Measurements from ENCODE around the gene PAEP. TPM values are rescaled to one million over a fixed set of nuclear protein-coding genes. Genes with fewer than 3 reads are reported as not detected.

PAEP gene
- total and polyA plus RNA-seq, 8 donors = not detected

- TF ChIP-seq POLR2AphosphoS5 (IDR thresholded peaks at IDR 0.05) (no peak), POLR2A (IDR thresholded peaks at IDR 0.05) (no peak), CTCF (IDR thresholded peaks at IDR 0.05) (no peak), EP300 (IDR thresholded peaks at IDR 0.05) (no peak)
- Histone ChIP-seq H3K27ac (no peak overlapping the region), H3K9me3 (no peaks in the 10 kb centered on the region), H3K27me3 (peaks cover 0 to 49% (median 0%) of the 10 kb centered on the region in 3 donors), H3K36me3 (no peaks in the 10 kb centered on the region), H3K4me1 (no peaks in the 10 kb centered on the region), H3K4me3 (no peak overlapping the region)
- 71 to 79% (median 74%) methylated on average over 12 to 13 of the region's 13 CpGs for WGBS, 5 donors
- no peak for DNase-seq
- intact Hi-C loops (cut with DNase I; ENCODE audit: low total_unique reads) = no loop called here
Measured at GRCh38 chr9:135610290-135611141, 49.0 kb downstream of the PAEP start.

- intact Hi-C loops (cut with DNase I; ENCODE audit: low total_unique reads) = no loop called here
- Histone ChIP-seq H3K27me3 (peaks cover 0 to 56% (median 0%) of the 10 kb centered on the region in 3 donors), H3K4me3 (no peak overlapping the region), H3K9me3 (no peaks in the 10 kb centered on the region), H3K4me1 (no peaks in the 10 kb centered on the region), H3K36me3 (no peaks in the 10 kb centered on the region), H3K27ac (no peak overlapping the region)
- DNase-seq = no peak
- no peak for TF ChIP-seq POLR2A (IDR thresholded peaks at IDR 0.05)
- TF ChIP-seq POLR2AphosphoS5 (IDR thresholded peaks at IDR 0.05) = no peak
- TF ChIP-seq EP300 (IDR thresholded peaks at IDR 0.05) = no peak
- TF ChIP-seq CTCF (IDR thresholded peaks at IDR 0.05) = no peak
- 67 to 83% (median 76%) methylated on average over 4 to 7 of the region's 7 CpGs for WGBS, 5 donors
Measured at GRCh38 chr9:135611142-135611874, 49.8 kb downstream of the PAEP start.

- Histone ChIP-seq H3K4me3 (no peak overlapping the region), H3K9me3 (no peaks in the 10 kb centered on the region), H3K36me3 (no peaks in the 10 kb centered on the region), H3K4me1 (no peaks in the 10 kb centered on the region), H3K27me3 (peaks cover 0 to 62% (median 0%) of the 10 kb centered on the region in 3 donors), H3K27ac (no peak overlapping the region)
- TF ChIP-seq POLR2AphosphoS5 (IDR thresholded peaks at IDR 0.05) (no peak), EP300 (IDR thresholded peaks at IDR 0.05) (no peak), CTCF (IDR thresholded peaks at IDR 0.05) (no peak), POLR2A (IDR thresholded peaks at IDR 0.05) (no peak)
- WGBS, 5 donors = 11 to 28% (median 12%) methylated on average over 4 of the region's 4 CpGs
- intact Hi-C loops (cut with DNase I; ENCODE audit: low total_unique reads) = no loop called here
- no peak for DNase-seq
Measured at GRCh38 chr9:135611875-135612209, 50.3 kb downstream of the PAEP start.

GRCh38 chr9:135612437-135612836 lies 50.9 kb downstream of the PAEP start:
- intact Hi-C loops (cut with DNase I; ENCODE audit: low total_unique reads) = no loop called here
- no peak for DNase-seq
- TF ChIP-seq POLR2A (IDR thresholded peaks at IDR 0.05) = no peak
- no peak for TF ChIP-seq EP300 (IDR thresholded peaks at IDR 0.05)
- no peak for TF ChIP-seq POLR2AphosphoS5 (IDR thresholded peaks at IDR 0.05)
- no peak for TF ChIP-seq CTCF (IDR thresholded peaks at IDR 0.05)

More at GRCh38 chr9:135612437-135612836, 50.9 kb downstream of the PAEP start:
- Histone ChIP-seq H3K4me3 (no peak overlapping the region), H3K27me3 (peaks cover 0 to 68% (median 0%) of the 10 kb centered on the region in 3 donors), H3K9me3 (no peaks in the 10 kb centered on the region), H3K4me1 (no peaks in the 10 kb centered on the region), H3K36me3 (no peaks in the 10 kb centered on the region), H3K27ac (no peak overlapping the region)
- 81 to 93% (median 90%) methylated on average over 5 to 8 of the region's 8 CpGs; no CpG with 5 or more reads in 1 of the 5 donors for WGBS, 5 donors
